Stimulated activated CD4-positive, alpha-beta T cell treated with anti-CD3 and anti-CD28 coated beads, Interleukin-12 subunit alpha, Interleukin-12 subunit beta, amount 100 ng/mL, for 24 hours (primary cell): ENCODE measurements around the gene NCOA5.
A peak's percentile ranks its signal among the peaks of the same experiment; 100 is the strongest.

ENCODE experiments used
- DNase-seq, 2 experiments: peaks; one replicate each; pipeline ENCODE4 v3.0.0-alpha.2; 2020; ENCODE audit warnings: low read depth in 2 of 2

Gene NCOA5

GRCh38 chr20:46062621-46063020, 27.1 kb downstream of the NCOA5 start:
- DNase-seq, result no peak

GRCh38 chr20:46062151-46062550, 27.6 kb downstream of the NCOA5 start:
- DNase-seq, result no peak

DNA sequence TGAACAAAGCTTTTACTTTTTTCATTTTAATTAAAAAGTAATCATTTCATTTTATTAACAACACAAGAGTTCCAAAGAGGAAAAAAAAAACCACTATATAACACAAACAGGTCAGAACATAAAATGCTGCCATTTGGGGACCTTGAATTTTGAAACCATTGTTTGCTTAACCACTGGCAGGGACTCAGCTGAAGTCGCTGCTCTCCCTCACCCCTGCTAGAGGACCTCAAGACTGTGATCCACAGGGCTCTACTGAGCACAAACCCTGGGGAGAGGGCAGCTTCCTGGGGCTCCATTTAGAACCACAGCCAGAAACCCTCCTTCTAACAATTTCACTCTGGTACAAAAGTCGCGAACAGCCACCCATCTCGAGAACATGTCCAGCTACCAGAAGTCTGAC, 28.8 kb downstream of the NCOA5 start:
- DNase-seq, result no peak

DNA sequence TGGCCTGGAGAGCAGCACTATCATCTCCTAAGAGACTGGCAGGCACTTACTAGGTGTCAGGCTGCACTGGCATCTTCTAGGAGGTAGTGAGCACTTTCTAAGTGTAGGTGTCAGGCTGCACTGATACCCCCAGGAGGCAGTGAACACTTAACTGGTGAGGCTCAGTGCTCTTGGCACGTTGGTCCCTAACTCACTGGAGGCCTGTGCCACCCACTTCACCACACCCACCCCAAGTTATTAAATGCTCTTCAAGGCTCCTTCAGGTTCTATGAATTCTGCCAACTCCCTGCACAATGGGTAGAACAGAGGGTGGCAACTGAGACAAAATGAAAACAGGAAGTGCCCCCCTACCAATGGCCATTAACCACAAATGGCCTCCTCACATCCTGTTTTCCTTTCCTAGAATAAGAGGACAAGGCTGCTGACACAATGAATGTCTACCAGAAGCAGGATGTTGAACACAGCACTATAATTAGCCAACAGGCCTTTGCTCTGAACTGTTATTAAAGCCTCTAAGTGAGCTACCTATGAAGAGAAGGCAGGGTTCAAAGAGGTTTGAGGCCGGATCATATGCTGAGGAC, 29.4 kb downstream of the NCOA5 start:
- DNase-seq, result no peak

DNA sequence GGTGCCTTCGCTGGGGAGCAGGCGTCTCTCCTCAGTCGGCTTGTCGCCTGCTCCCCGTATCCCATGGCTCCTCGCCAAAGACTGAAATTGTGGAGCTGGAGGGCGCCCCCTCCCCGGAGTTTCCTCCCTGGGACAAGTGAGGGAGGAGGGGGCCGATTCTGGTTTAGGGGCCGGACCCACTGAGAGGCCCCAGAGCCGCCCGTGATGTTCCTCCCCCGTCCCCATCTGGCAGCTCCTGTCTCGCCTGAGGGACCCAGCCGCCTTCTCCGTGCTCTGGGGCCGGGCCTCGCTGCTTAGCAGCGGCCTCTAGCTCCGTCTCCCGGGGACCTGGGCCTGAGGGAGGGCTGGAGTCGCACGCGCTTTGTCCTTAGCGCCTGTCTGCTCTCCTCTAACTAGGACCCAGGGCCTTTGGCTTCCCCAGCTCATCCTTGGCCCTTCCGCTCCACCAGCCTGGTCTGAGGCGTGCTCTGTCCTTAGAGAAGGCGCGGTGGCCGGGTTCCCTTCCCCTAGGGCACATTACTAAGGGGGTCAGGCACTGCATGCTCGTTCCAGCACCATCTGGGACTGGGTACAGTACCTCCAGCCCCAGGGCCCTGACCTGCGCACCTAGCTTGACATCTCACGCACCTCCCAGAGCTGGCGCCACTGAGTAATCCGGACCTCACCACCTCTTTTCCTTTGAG, 31.0 kb downstream of the NCOA5 start:
- DNase-seq, result no peak

DNA sequence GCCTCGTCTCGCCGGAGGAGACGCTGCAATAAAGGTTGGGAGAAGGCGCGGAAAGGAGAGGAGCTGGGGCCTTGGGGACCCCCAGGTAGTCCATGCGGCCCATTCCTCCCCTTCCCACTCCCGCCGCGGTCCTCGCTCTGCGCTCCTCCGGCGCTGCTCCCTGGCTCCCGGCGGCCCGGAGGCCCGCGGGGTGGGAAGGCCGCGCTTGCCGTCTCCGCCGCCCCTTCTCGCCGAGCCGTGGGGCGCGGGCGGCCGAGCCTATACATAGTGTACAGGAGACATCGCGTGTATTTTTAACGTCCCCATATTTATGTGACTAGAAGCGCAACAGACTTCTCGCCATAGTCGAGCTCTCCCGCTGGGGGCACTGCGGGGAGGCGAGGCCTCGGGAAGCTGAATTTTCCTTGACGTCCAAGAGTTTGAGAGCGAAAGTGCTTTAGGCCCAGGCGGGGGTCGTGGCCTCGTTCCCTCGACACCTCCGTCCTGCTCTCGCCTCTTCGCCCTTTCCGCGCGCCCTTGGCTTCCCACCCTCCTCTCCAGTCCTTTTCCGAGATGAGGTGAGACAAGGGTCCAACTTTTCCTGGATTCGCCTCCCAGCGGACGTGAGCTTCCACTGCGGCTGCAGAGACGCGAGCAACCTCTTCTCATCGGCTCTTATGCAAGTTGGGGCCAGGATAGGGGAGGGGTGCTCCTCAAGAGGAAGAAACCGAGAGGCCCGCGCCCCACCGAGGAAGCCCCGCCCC, 31.7 kb downstream of the NCOA5 start:
- peak in 1 of 2 experiments; percentile 15 for DNase-seq

- no peak for DNase-seq
These were observed 32.5 kb downstream of the NCOA5 start for GRCh38 chr20:46056970-46057855.

GRCh38 chr20:46056027-46056833, 33.5 kb downstream of the NCOA5 start:
- no peak for DNase-seq

DNA sequence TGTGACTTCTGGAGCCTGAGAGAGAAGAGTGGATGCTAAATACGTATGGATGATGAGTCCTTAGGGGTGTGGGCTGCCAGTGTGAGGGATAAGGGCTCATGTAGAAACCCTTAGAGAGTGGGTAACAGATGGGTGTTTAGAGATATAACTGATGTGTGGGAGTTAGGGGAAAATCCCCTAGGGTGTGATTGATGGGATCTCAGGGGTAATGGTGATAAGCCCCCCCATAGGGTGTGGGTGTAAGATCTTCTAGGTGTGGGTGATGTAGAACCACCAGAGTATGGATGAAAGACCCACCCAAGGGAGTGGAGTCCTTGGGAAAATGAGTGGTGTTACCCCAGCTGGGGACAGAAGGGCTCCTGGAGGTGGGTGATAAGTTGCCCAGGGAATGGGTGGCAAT, 34.5 kb downstream of the NCOA5 start:
- no peak for DNase-seq

DNA sequence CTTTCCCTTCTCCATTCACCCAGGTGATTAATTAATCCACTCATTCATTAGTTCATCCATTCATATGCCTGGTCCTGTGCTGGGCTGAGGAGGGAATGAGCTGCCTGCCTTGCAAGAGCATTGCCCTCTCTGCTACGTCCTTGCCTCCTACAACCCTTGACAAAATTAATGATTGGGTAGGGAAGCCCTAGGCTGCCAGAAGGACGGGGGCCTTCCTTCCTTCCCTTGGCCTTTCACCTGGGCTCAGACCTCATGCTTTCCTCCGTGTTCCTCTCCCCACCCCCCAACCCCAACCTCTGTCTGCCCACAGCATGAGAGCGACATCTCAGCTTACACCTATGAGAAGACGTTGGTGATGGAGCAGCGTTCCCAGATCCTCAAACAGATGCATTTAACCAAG, 35.2 kb downstream of the NCOA5 start:
- DNase-seq, result no peak

DNA sequence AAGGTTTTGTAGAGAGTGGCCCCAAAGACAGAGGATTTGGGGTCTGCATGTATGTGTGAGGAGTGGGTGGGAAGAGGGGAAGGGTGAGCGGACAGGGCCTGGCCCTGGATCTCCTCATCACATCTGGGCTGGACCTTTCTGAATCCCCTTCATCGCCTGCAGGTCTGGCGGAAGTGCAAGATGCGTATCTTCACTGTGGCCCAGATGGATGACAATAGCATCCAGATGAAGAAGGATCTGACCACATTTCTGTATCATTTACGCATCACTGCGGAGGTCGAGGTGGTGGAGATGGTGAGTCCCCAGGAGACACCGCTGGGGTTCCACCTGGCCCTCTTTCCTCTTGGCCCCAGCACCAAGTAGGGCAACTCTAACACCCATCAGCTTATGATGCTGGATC, 36.3 kb downstream of the NCOA5 start:
- DNase-seq, result no peak

- no peak for DNase-seq
These were observed 38.0 kb downstream of the NCOA5 start for GRCh38 chr20:46051556-46052308.

DNA sequence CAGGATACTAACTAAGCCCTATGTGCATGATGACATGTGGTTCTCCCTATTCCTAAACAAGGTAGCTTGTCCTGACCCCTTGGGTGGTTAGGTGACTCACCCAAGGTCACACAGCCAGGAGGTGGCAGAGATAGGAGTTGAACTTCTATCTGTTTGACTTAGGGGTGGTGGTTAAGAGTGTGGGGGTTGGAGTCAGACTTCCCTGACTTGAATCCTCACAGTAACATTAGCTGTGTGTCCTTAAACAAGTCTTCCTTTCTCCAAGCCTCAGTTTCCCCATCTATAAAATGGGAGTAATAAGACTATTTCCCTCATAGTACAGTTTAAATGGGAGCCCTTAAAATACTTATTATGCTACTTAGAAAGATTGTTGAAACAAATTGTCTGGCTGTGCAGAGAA, 38.9 kb downstream of the NCOA5 start:
- no peak for DNase-seq

- DNase-seq, result no peak
These were observed 39.3 kb downstream of the NCOA5 start for GRCh38 chr20:46050444-46050843.

- DNase-seq, result no peak
These were observed 39.9 kb downstream of the NCOA5 start for GRCh38 chr20:46049815-46050214.

DNA sequence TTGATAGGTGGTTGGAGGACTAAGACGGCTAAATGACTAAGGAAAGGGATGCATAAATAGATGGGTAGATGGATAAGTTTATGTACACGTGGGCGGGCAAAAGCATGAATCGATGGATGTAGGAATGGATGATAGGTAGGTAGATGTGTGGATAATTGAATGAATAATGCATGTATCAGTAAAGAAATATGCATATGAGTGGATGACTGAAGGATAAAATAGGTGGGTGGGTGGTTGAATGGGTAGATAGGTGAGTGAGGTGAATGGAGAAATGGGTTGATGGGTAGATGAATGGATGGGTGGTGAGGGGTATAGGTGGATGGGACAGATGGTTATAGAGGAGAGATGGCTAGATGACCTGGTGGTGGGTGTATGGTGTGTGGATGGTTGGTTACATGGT, 40.6 kb downstream of the NCOA5 start:
- DNase-seq, result no peak

- no peak for DNase-seq
These were observed 41.9 kb downstream of the NCOA5 start for GRCh38 chr20:46047821-46048220.

DNA sequence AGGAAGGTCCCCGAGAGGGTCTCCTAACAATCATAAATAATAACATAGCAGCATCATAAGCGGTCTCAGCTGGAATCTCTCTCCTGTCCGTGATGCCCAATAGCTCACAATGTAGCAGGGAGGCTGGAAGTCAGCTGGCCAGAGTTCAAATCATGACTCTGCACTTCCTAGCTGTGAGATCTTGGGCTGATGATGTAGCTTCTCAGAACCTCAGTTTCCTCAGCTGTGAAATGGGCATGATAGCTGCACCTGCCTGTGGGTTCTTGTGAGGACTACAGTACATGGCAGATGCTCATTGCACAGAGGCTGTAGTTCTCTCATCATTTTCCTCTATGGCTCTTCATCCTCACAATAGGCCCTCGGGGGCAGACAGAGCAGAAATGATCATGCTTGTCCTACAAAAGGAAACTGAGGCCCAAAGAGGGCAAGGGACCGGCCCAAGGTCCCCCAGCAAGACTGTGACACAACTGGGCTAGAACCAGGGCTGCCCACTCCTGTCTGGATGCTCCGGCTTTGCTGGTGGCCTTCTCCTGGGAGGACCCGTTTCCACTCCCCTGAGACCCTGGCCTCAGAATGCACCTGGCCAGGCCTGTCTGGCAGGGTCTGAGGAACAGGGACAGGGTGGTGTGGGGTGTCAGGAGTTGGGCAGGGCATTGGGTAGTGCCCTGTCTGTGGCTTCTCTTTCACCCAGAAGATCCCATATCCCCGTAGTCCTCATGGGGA, 43.0 kb downstream of the NCOA5 start:
- no peak for DNase-seq

- DNase-seq, result no peak
These were observed 44.9 kb downstream of the NCOA5 start for GRCh38 chr20:46044896-46045295.

GRCh38 chr20:46043556-46043955, 46.2 kb downstream of the NCOA5 start:
- DNase-seq, result no peak
